BLaER1 (cell line): ENCODE data around the gene URAD.
"Not testable (repeated sequence)": the region's sequence is repeated elsewhere in the genome, so short reads cannot be mapped to it uniquely, and the experiment has no call there.

ENCODE experiments used
- H3K27ac ChIP-seq: shearing (Covaris generic); formaldehyde crosslinking; 2 replicates; pipeline ENCODE4 v1.8.1; 2022
- H3K27me3 ChIP-seq: shearing (Covaris generic); formaldehyde crosslinking; 2 replicates; pipeline ENCODE4 v1.8.1; 2022
- H3K36me3 ChIP-seq: shearing (Covaris generic); formaldehyde crosslinking; 2 replicates; pipeline ENCODE4 v1.8.1; 2022
- H3K4me1 ChIP-seq: shearing (Covaris generic); formaldehyde crosslinking; 2 replicates; pipeline ENCODE4 v1.8.1; 2022
- H3K4me2 ChIP-seq: shearing (Covaris generic); formaldehyde crosslinking; 2 replicates; pipeline ENCODE4 v1.8.1; 2022
- H3K4me3 ChIP-seq: shearing (Covaris generic); formaldehyde crosslinking; 2 replicates; pipeline ENCODE4 v1.8.1; 2022
- H3K9ac ChIP-seq: shearing (Covaris generic); formaldehyde crosslinking; 2 replicates; pipeline ENCODE4 v1.8.1; 2022
- H3K9me3 ChIP-seq: shearing (Covaris generic); formaldehyde crosslinking; 2 replicates; pipeline ENCODE4 v1.8.1; 2022
- H4K20me1 ChIP-seq: shearing (Covaris generic); formaldehyde crosslinking; 2 replicates; pipeline ENCODE4 v1.8.1; 2022
- Cebpa-rat ChIP-seq: shearing (Covaris generic); IDR thresholded peaks from 2 replicates; pipeline ENCODE4 v1.8.1; 2022

URAD gene, protein sequence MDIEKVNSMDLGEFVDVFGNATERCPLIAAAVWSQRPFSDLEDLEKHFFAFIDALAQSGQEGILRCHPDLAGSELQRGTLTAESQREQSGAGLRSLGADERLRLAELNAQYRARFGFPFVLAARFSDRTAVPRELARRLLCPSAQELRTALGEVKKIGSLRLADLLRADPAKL

DNA sequence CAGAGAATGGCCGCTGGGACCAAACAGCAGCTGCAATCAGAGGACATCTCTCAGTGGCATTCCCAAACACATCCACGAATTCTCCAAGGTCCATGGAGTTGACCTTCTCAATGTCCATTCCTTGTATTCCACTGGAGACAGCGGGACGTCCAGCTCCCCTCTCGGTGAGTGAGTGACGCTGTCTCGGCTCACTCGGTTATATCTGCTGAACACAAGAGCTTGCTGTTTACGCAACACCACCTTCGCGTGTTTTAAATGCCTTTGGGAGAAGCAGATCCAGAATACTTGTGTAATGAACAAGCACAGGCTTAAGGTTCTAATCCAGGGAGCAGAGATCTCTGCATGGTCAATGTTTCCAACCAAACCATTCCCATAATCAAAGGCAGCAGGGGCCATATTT is at the start of gene URAD:
Gene URAD (minus strand): TSS at position 174 of the 400 bp plus-strand sequence. CDS start 56 bp downstream, at position 118.
- Histone ChIP-seq H3K9ac (no peak within 1 kb of the TSS), H3K9me3 (no peaks in the 10 kb centered on the region), H3K4me1 (no peaks in the 10 kb centered on the region), H3K27me3 (no peaks in the 10 kb centered on the region), H4K20me1 (no peaks in the 10 kb centered on the region), H3K27ac (no peak within 1 kb of the TSS), H3K36me3 (no peaks in the 10 kb centered on the region), H3K4me3 (no peak within 1 kb of the TSS), H3K4me2 (no peak within 1 kb of the TSS)
- TF ChIP-seq Cebpa-rat = no peak

DNA sequence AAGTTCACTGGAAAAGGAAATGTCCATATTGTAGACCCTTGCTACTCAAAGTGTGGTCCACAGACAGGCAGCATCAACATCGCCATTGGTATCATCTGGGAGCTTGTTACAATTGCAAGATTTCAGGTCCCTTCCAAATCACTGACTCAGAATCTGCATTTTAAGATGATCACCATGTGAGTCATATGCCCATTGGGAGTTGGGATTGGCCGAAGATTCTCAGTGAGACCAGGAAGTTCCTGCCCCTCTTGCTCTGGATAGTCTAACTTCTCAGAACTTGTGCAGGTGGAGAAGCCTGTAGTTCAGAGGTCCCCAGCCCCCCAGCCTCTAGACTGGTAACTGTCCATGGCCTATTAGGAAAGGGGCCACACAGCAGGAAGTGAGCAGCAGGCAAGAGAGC is 48.9 kb upstream of the URAD start:
- Histone ChIP-seq H4K20me1 (no peaks in the 10 kb centered on the region), H3K4me3 (no peak overlapping the region), H3K9ac (no peak overlapping the region), H3K36me3 (no peaks in the 10 kb centered on the region), H3K27ac (no peak overlapping the region), H3K9me3 (0 out of 2 replicates have a peak, but pooled peaks cover 5% of the 10 kb centered on the region), H3K4me2 (peak overlapping the region; percentile 40), H3K27me3 (no peaks in the 10 kb centered on the region), H3K4me1 (peaks cover 25% of the 10 kb centered on the region)
- TF ChIP-seq Cebpa-rat = no peak

DNA sequence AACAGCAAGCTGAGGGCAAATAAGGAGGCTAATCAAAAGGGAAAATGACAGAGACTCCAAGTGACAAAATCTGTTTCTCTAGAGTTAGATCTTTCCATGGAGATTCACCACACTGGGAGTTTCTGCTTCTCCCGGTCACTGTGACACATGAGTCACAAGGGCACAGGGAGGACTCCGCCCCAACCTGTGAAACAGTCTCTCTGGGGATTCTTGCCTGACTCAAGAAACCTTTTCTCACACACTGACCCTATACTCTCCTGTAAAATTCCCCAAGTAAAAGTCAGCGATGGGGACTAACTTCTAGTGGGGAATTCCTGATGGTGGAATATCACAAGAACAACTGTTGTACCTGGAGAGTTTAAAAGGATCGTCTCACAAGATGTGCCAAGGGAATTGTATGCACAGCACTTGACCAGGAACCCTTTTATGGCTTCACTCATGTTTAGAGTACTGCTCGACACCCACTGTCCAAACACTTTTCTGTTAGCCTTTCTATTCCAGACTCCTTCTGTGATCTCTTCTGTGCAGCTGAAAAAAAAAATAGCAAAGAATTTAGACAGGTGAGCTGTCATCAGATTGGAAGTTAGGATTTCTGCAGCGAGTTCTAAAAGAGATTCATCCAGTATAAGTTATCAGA is 46.8 kb upstream of the URAD start:
- Histone ChIP-seq H3K9me3 (0 out of 2 replicates have a peak, but pooled peaks cover 5% of the 10 kb centered on the region), H4K20me1 (no peaks in the 10 kb centered on the region), H3K27ac (no peak overlapping the region), H3K4me3 (no peak overlapping the region), H3K27me3 (no peaks in the 10 kb centered on the region), H3K36me3 (0 out of 2 replicates have a peak, but pooled peaks cover 3% of the 10 kb centered on the region), H3K4me2 (no peak overlapping the region), H3K4me1 (peaks cover 17% of the 10 kb centered on the region), H3K9ac (no peak overlapping the region)
- TF ChIP-seq Cebpa-rat = no peak

DNA sequence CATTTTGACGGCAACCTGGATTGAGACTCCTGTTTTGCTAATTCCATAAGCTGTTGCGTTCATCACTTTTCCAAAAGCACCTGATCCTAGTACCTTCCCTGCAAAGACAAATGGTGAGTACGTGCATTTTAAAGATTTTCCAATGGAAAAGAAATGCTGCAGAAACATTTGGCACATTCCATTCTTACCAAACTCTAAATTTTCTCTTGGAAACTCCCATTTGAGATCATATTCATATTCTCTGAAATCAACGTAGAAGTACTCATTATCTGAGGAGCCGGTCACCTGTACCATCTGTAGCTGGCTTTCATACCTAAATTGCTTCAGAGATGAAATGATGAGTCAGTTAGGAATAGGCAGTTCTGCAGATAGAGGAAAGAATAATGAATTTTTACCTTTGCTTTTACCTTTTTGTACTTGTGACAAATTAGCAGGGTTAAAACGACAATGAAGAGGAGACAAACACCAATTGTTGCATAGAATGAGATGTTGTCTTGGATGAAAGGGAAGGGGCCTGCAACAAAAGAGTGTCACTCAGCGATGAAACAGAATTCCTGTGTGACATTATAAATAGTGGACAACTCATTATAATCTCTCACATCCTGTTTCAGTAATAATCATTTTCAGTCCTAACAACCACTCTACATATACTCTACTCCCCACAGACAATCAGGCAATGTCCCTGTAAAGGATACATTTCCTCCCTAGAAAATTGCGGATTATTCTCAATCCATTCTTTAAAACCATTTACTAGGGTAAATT is 45.6 kb upstream of the URAD start:
- no peaks in the 10 kb centered on the region for H4K20me1 ChIP-seq
- H3K4me2 ChIP-seq = no peak overlapping the region
- H3K27me3 ChIP-seq = no peaks in the 10 kb centered on the region
- 0 out of 2 replicates have a peak, but pooled peaks cover 5% of the 10 kb centered on the region for H3K9me3 ChIP-seq
- no peak overlapping the region for H3K27ac ChIP-seq
- H3K9ac ChIP-seq = no peak overlapping the region
- peaks cover 15% of the 10 kb centered on the region for H3K4me1 ChIP-seq
- H3K36me3 ChIP-seq = 0 out of 2 replicates have a peak, but pooled peaks cover 3% of the 10 kb centered on the region
- TF ChIP-seq Cebpa-rat = no peak
- no peak overlapping the region for H3K4me3 ChIP-seq

DNA sequence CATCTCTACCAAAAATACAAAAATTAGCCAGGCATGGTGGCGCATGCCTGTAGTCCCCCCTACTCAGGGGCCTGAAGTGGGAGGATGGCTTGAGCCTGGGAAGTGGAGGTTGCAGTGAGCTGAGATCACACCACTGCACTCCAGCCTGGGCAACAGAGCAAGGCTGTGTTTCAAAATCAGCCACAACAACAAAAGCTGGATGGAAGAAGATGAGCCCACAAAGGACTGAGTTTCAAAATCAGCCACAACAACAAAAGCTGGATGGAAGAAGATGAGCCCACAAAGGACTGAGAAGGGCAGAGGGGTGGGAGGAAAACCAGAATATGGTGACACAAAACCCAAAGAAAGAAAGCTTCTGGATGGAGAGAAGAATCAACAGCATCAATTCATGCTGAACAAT is 43.9 kb upstream of the URAD start:
- H3K27me3 ChIP-seq, H4K20me1 ChIP-seq, H3K4me3 ChIP-seq, H3K36me3 ChIP-seq, H3K4me2 ChIP-seq, H3K4me1 ChIP-seq, H3K9me3 ChIP-seq, H3K27ac ChIP-seq, H3K9ac ChIP-seq: not testable (repeated sequence)

DNA sequence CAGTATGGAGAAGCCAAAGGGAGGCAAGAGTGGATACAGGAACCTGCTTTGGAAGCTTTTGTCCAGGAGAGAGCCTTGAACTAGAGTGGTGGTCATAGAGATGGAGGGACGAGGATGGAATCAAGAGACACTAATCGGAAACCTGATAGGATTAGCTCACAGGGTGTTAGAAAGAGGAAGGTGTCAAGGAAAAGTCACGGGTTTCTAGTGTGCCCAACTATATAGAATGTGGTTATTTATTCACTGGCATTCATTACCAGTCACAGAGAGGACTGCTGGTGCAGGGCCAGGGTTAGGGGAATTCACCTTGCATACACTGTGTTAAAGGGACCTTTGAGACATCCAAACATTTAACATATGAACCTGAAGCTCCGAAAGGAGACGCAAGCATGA is 43.4 kb upstream of the URAD start:
- H3K27ac ChIP-seq = no peak overlapping the region
- TF ChIP-seq Cebpa-rat = no peak
- no peaks in the 10 kb centered on the region for H3K4me1 ChIP-seq
- no peak overlapping the region for H3K9ac ChIP-seq
- no peaks in the 10 kb centered on the region for H3K27me3 ChIP-seq
- H3K36me3 ChIP-seq = 0 out of 2 replicates have a peak, but pooled peaks cover 3% of the 10 kb centered on the region
- H3K9me3 ChIP-seq = no peaks in the 10 kb centered on the region
- no peak overlapping the region for H3K4me2 ChIP-seq
- no peaks in the 10 kb centered on the region for H4K20me1 ChIP-seq
- no peak overlapping the region for H3K4me3 ChIP-seq

DNA sequence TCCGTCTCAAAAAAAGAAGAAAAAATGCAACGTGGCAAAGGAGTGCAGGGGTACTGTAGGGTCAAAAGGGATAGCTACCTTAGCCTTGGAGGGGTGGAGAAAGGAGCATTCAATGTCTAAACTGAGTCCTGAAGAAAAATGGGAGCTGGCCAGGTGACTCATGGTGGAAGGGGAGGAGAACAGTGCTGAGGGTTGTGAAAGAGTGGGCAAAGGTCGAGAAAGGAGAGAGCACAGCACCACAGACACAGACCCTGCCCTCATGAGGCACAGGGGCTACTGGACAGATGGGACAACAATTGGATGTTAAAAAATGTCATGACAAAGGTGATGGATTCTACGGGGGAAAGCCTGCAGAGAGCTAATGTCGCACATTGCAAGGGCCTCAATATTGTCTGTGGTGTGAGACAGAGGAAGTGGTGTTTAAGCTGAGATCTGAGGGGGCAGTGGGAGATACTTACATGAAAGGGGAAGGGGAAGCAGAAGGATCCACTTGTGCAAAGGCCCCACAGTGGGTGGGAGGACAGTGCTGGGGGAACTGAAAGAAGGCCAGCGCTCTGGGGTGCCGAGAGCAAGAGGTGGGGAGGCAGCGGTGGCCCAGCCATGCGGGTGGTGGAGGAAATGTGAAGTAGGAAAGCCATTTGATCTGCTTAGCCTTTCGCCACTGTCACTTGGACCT is 42.9 kb upstream of the URAD start:
- H3K9me3 ChIP-seq = no peaks in the 10 kb centered on the region
- H3K4me3 ChIP-seq = no peak overlapping the region
- H3K27me3 ChIP-seq = no peaks in the 10 kb centered on the region
- no peak overlapping the region for H3K9ac ChIP-seq
- H3K27ac ChIP-seq = no peak overlapping the region
- no peak overlapping the region for H3K4me2 ChIP-seq
- no peaks in the 10 kb centered on the region for H4K20me1 ChIP-seq
- TF ChIP-seq Cebpa-rat = no peak
- no peaks in the 10 kb centered on the region for H3K4me1 ChIP-seq
- 0 out of 2 replicates have a peak, but pooled peaks cover 6% of the 10 kb centered on the region for H3K36me3 ChIP-seq

DNA sequence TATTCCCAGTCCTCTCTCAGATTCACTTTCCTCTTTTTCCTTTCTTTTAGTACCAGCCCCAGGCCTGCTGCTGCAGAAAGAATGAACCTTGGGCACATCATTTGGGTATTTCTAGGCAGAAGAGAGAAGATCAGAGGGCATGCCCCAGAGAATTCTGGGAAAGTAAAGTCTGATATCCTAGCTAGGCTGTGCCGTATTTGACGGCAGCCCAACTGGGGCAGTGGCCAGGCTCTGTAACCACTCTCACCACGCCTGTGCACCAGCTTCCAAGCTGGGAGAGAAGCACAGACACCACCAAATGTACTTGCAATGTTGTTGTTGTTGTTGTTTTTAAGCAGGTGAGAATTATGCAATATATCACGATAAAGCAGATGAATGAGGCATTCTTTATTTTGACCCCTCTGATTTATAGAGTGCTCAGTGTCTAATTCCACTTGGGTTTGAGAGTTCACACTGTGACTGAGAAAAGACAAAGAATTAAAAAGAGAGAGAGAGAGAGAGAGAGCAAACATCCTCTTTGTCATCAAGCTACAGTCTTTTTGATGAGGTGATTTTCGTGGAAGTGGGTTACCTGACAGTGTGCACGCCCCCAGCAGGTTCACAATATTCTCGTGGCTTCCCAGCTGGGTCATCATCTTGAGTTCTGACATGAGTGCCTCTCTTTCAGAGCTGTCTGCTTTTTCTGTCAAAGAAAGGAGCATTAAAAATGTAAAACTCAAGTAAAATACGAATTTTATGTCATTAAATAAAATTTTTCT is 39.3 kb upstream of the URAD start:
- Histone ChIP-seq H3K36me3 (0 out of 2 replicates have a peak, but pooled peaks cover 6% of the 10 kb centered on the region), H3K9ac (no peak overlapping the region), H3K9me3 (no peaks in the 10 kb centered on the region), H3K4me1 (no peaks in the 10 kb centered on the region), H3K4me3 (no peak overlapping the region), H3K27me3 (no peaks in the 10 kb centered on the region), H3K27ac (no peak overlapping the region), H3K4me2 (no peak overlapping the region), H4K20me1 (no peaks in the 10 kb centered on the region)
- TF ChIP-seq Cebpa-rat = no peak

DNA sequence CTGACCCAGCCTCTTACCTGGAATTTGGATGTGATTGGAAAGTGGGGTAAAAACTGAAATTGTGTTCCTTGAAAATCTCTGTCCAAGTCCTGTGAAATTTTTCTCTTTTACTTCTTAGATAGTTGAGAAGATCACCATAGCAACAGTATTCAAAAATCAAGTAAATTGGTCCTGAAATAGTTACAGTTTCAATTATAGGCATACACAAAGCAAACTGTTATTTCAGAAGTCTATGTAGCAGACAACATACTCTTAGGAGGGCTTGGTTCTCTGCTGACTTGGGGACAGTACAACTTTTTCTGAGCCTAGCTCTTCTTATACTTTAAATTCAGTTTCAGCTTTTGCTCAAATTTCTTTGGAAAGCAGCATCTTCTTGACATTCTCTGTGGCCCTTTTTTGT is 38.6 kb upstream of the URAD start:
- Histone ChIP-seq H3K4me3 (no peak overlapping the region), H3K4me1 (0 out of 2 replicates have a peak, but pooled peaks cover 7% of the 10 kb centered on the region), H3K9me3 (no peaks in the 10 kb centered on the region), H3K9ac (no peak overlapping the region), H3K27ac (no peak overlapping the region), H4K20me1 (no peaks in the 10 kb centered on the region), H3K36me3 (0 out of 2 replicates have a peak, but pooled peaks cover 6% of the 10 kb centered on the region), H3K4me2 (no peak overlapping the region), H3K27me3 (no peaks in the 10 kb centered on the region)
- TF ChIP-seq Cebpa-rat = no peak
